ENCODE measurements around the gene ORMDL3.
A peak's percentile ranks its signal among the peaks of the same experiment; 100 is the strongest.
"Not testable (repeated sequence)": the region's sequence is repeated elsewhere in the genome, so short reads cannot be mapped to it uniquely, and the experiment has no call there.

The ORMDL3 gene

DNA sequence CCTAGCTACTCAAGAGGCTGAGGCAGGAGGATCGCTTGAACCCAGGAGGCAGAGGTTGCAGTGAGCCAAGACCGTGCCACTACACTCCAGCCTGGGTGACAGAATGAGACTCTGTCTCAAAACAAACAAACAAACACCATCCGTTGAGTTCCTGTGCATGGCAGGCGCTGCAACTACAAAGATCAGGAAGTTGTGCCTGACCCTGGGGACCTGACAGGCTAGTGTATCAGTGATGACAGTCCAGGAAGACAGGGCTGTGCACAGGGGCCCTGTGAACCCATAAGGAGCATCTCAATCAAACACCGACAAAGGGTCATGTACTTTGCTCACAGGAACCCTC is 21.1 kb upstream of the ORMDL3 start:
- DNase-seq = not testable (repeated sequence)

DNA sequence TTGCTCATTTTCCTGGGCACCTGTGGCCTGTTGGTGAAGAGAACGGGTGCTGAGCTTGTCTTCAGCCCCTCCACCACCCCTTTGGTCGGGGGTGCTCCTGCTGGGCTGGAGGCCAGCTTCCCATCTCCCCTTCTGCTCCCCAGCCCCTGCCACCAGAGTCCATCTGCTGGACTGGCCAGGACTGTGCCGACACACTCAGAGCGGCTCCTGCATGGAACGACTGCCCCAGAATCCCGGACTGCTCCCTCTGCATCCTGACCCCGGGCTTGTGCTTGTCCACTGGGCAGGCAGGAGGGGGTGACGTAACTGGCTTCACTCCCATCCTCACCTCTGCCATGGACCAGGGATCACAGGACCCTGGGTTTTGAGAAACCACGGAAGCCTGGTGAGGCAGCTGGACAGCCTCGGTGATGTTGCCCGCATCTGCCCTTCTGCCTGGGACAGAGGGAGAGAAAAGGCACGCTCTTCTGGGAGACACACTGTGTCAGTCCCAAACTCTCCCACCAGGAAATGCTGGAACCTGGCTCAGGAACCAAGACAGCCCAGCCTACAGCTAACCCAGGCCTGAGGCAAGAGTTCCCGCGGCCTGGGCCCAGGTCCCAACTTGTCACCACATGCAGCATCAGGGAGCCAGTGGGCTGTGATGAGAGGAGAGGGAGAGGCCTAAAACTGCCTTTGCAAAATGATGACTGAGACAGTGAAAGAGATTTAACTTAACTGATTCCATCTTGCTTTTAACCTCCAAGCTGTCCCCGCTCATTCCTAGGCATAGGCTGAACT is 19.3 kb upstream of the ORMDL3 start:
- no peak for DNase-seq

DNA sequence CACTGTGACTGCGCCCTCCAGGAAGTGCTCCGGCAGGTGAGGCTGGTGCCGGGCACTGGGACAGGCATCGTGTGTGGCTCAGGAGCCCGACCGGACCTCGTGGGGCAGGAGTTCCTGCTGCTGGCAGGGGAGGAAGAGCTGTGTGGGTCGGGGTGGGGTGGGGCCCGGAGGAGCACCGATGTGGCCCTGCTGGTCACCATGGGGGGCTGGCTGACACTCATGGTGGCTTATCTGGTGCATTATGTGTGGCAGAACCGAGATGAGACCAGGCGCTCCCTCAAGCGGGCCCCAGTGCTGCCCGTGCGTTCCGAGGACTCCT is 17.0 kb upstream of the ORMDL3 start:
- DNase-seq = no peak

DNA sequence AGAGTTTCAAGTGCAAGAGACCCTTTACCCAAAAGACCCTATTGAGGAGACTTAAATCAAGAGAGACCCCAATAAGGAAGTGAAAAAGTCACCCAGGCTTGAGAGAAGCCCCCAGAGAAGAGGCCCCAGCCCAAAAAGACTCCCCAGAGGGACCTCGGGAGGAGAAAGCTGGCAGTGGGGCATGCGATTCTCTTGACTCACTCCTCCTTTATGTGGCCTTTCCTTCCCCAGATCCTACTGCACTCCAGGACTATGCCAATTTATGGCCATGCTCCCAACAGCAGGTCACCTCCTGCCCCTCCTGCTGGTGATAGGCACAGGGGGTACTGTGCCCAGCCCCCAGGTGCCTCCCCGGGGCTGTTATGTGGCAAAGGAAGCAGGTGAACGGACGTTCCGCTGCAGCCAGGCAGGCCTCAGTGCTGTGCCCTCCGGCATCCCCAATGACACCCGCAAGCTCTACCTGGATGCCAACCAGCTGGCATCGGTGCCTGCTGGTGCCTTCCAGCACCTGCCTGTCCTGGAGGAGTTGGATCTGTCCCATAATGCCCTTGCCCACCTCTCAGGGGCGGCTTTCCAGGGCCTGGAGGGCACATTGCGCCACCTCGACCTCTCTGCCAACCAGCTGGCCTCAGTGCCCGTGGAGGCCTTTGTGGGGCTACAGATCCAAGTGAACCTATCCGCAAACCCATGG is 16.4 kb upstream of the ORMDL3 start:
- DNase-seq = no peak

DNA sequence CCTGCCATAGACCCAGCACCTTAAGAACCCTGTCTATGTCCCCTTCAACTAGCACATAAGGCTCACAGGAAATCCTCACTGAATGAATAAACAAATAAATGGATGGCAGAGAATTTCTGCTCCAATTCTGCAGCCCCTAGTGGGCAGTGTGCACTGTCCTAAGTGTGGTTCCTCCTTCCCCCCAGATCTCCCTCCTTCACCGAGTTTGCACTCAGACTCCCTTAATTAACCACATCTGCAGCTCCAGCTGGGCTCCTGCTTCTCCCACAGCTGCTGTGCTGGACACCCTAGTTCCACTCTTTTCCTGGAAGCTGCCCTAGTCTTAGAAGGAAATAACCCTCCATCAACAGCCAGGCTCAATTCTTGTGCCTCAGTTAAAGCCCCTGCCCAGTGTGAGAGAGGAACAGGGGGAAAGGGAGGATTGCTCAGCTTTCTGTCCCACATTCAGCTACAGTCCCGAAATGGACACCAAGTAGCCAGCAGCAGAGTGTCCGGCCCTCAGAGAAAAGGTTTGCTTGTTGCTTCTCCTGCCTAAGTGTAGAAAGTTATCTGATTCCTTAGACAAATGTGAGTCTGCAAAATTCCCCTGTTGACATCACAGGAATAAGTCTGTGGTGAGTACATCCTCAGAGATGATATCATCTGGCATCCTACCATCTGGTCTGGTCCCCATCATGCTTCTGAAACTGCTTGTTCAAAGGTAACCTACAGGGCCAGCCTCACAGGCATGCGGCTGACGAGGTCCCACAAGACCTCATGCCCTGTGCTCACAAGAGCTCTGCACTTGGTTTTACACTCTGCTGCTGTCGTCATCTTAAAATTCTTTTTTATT is 12.4 kb upstream of the ORMDL3 start:
- DNase-seq = peak; percentile 90

DNA sequence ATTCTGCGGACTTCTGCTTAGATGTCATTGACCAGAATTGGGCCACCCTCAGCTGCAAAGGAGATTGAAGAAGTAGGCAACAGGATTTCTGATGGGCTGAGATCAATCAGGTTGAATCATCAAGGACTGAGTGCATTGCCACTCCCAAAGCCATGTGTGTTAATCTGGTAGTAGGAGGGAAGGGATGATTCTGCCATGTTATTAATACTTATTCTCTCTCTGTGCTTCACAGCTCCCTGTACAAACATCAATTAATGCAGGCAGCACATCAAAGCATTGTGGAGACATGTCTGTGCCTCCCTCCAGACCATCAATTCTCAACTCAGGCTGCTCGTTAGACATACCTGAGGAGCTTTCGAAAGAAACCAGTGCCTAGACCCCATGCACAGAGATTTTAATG is 11.7 kb upstream of the ORMDL3 start:
- no peak for DNase-seq

DNA sequence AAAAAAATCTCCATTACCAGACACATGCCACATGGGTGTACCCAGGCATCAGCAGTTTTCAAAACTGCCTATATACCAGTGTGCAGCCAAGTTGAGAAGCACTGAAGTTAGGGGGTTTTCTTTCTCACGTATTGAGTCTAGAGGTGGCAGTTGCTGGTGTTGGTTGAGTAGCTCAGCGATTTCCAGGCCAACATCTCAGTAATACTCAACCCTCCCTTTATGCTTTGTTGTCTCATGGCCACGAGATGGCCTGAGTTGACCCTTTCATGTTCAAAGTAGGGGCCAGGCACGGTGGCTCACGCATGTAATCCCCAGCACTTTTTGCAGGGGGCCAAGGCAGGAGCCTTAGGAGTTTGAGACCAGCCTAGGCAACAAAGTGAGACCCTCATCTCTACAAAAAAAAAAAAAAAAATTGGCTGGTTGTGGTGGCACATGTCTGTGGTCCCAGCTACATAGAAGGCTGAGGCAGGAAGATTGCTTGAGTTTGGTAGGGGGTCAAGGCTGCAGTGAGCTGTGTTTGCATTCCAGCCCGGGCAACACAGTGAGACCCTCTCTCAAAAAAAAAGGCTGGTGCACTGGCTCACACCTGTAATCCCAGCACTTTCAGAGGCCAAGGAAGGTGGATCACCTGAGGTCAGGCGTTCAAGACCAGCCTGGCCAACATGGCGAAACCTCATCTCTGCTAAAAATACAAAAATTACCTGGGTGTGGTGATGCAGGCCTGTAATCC is 10.9 kb upstream of the ORMDL3 start:
- DNase-seq = no peak

DNA sequence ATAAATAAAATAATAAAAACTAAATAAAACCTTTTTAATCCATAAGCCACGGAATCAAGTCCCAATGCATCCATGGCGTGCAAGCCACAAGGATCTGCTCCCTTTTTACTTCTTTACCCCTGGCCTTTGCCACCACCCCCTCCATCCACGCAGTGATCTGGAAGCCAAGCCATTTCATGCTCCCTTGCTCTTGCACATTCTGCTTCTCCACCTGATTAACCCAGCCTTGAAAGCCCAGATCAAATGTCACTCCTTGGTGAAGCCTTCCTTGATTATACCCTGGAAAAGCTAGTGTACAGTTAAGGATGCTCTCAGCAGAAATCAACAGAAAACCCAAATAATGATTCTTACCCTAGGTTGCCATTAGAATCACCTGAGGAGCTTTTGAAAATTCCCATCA is 10.0 kb upstream of the ORMDL3 start:
- DNase-seq = no peak

DNA sequence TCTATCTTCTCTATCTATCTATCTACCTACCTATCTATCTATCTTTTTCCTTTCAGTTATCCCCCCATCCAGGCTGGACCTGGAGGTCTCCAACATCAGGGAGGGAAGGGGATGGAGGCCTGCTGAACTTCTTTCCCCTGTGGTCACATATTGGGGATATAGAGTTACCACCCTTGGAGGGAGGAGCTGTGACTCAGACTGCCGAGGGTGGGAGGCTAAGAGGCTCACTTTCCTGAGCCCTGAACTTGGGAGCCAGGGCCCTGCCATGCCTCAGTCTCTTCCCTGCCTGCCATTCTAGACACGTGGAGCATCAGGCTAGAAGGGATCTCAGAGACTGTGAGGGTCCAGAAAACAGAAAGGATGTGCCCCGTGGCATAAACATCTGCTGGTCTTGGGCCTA is 8.5 kb upstream of the ORMDL3 start:
- peak; percentile 32 for DNase-seq

DNA sequence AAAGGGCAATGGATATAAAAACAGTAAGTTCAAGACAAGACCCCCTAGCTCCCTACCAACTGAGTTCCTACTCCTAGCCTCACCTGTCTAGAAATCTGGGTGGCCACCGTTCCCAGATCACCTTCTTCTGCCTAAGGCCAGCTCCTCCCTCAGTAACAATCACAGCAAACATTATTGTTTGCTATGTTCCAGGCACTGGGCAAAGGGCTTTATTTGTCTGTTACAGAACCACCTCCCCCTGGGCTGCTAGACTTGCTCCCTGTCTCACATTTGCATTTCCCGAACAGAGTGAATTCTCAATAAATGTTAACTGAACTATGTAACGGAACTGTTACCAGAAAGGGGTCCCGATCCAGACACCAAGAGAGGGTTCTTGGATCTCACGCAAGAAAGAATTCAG is 6.9 kb upstream of the ORMDL3 start:
- DNase-seq = no peak

DNA sequence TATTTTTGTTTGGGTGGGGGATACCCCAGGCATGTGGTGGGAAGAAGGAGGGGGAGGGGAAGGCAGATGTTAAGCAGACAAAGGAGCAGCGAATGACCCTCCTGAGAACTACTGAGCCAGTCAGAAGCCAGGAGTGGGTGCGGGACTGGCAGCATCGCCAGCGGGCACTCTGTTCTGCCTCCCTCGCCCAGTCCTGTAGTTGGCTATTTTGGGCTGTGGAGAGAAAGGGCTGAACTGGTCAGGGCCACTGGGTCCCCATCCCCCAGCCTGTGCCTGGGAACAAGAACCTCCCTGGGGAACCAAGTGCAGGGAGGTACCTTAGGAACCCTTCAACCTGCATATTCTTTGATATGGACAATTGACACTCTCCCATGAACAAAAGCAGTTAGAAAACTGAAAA is 6.5 kb upstream of the ORMDL3 start:
- no peak for DNase-seq

DNA sequence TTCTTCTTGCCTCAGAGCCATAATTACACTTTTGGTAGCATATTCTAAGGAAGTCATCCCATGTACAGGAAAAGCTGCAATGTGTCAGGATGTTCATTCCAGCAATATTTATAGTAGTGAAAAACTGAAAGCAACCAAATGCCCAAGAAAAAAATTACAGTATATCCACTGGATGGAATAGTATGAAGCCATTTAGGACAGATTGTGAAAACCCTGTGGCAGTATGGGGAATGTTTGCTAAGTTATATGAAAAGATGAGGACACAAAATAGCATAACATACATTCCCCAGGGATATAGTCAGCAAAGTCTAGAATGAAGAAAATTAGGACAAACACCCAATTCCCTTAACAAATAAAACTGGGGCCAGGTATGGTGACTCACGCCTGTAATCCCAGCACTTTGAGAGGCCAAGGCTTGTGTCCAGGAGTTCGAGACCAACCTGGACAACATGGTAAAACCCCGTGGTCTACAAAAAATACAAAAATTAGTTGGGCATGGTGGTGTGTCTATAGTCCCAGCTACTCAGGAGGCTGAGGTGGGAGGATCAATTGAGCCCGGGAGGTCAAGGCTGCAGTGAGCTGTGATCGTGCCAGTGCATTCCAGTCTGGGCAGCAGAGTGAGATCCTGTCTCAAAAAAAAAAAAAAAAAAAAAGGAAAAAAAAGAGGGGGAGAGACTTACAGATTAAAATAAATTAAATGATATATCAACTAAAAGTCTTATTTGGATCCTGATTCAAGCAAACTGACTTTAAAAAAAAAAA is 2.4 kb upstream of the ORMDL3 start:
- DNase-seq = peak; percentile 92

DNA sequence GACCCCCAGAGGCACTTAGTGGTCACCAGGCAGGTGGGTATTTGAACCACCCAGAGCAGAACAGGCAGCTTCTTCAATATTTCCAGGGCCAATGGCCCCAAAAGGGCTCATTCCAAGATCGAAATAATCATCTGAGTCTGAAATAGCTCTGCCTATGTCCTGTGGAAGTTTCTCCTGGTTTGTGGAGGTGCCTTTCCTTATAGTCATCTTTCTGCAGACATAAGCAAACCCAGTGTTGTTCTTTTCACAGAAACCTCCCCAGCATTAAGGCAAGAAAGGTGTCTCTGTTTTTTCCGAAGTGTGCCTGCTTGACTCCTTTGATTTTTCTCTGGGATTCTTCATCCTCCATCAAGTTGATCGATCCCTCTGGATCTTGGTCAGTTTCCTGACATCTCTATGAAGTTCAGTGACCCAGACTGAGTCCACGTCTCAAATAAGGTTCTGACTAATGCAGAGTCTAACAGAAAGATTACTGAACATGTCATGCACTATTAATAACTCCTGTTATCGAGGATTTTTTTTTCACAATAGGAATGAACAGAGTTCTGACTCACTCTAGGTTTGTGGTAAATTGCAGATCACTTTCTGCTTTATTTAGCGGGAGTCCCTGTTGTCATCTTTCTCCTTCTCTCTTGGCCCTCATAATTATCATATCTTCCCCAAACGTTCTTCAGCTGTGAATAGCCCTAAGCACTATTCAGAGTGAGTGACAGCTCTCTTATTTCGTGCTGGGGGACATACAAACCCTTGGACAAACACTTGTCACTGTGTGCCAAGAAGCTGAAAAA is 1.7 kb upstream of the ORMDL3 start:
- peak; percentile 98 for DNase-seq

DNA sequence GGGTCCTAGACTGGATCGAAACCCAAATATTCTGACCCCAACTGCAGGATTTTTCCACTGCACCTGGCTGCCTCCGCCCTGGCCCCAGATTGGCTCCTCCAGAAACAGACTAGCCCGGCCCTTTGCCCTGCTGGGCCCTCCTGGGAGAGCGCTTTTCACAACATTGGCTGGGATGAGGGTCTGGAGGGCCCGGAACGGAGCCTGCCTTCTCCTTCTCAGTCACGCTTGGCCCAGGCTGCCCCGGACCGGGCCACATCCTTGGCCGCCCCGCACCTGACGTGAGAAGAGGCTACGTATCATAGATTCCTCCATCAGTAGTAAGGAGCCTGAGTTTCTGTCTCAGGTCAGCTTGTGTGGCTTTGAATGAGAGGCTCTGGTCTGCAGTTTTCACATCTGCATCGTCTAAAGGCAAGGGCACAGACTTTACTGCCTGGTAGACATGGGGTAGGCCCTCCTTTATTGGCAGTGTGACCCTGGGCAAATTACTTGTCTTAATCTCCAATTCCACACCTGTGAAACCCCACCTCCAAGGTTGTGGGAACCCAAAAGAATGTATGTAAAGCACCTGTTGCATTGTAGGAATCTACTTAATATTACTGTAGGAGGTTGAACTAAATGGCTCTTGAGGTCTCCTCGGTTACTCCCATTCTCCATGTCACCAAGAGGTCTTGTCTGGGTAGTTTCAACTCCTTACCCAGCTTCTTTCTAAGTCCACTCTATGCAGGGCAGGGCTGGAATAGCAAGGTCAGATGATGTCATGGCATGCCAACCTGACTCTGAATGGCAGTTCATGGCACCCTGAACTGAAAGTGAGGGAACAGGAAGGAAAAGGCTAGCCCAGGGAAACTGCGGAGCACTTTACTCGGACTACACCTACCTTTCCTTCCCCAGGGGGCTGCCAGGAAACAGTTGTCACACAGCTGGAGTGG is 792 bp upstream of the ORMDL3 start:
- no peak for DNase-seq

DNA sequence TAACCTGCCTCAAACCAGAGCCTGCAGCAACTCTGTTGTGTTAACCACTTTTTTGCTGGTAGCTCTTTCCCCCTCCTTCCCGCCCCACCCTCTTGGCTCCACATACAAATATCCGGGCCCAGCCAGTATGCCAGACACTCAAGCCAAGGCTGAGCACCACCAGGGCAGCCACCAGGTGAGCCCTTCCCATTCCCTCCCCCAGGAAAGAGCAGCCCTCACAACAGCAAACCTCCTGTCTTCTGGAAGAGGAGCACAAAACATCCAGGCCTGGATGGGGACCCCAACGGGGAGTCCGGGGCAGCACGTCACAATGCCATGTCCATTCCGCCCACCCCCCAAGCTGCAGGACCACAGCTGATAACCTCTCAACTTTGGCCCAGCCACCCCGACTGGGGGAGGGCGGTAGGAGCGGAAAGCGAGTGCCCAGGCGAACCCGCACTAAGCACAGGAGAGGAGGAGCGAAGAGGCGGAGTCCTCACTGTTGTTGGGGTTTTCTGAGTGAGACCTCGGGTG is 757 bp downstream of the ORMDL3 start:
- peak; percentile 11 for DNase-seq

DNA sequence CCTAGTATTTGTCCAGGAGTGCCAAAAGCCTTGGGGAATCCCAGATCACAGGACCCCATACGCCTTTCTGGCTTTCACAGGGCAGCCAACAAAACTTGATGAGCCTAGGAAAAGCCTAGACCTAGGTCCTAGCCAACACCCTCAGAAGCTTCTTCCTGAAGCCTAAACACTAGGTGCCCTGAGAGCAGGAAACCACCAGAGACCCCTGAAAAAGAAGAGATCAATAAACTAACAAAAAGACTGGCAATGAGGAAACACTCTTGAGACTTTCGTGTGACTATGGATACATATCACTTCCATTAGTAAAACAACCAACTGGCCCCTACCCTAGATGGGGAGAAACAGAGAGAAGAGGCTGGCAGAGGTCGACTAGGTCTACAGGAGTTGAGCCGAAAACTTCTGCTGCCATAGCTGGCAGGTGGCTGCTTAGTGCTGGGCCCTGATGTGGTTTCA is 1.2 kb downstream of the ORMDL3 start:
- DNase-seq = no peak

DNA sequence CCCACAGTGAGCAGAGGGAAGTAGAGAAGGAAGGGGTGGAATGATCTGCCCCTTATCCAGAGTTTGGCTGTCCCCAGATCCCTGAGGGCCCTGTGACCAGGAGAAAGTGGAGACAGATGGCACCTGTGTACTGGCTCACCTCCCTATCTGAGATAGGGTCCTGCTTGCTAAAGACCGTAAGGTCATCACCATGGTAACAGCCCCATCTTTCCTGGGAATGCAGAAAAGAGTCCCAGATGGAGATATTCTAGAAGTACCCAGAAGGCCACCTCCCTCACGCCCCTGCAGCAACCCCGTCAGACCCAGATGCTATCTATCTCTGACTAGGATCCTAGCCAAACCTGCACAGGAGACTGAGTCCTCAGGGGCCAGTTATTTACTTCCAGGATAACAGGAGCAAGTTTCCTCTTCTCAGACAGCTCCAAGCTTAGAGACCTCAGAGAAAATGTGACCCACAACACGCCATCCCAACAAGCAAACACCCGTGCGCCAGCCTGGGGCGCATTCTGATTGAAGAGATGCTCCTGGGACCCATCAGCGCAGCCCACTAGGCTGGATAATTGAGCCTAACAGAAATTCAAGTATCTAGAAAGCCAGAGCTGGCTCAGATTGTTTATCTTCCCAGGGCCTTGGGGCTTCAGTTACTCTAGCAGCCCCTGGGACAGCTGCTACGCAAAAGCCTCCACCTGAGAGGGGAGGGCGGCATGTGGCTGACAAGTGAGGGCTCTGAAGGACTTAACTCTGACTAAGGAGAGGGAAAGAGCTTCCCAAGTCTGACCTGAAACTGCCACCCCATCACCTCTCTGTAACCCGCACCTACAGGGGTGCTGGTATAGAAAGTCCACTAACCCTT is 1.9 kb downstream of the ORMDL3 start:
- DNase-seq = no peak

DNA sequence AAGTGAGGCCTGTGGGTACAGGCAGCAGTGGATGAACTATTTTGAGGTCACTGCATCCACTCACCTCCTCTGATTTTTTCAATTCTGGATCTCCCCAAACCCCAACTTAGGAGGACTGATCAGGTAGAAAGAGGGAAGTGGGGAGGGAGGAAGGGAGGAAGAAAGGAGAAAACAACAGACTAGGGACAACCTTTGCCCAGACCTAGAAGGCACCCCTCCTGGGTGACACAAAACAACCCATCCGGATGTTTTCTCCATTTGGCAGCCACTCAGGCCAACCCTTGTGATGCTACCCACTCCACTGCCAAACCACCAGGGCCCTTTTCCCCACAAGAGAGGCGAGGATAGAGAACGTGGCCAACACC is 2.7 kb downstream of the ORMDL3 start:
- no peak for DNase-seq

Measured in fibroblast of skin of right biceps (primary cell).